Sigmoid colon (tissue), 4 donors: ENCODE measurements around the gene TOP1.

ENCODE experiments used
- CTCF ChIP-seq, 4 experiments: fragments of 450-650 bp in 3 of 4; fragments of 200-600 bp in 1 of 4; IDR thresholded peaks; one replicate each; pipeline ENCODE4 v1.5.1; 2016 to 2019; ENCODE audit warnings: antibody characterized with exemption in 4 of 4, mild to moderate bottlenecking in 3 of 4, moderate library complexity in 2 of 4
- EP300 ChIP-seq, 4 donors: sonication (generic); formaldehyde crosslinking; IDR thresholded peaks; one replicate each; pipeline ENCODE4 v1.6.1; 2017; ENCODE audit warnings: antibody characterized with exemption in 4 of 4

GRCh38 chr20:41027366-41027765 is 1.3 kb upstream of the TOP1 start:
- TF ChIP-seq CTCF (IDR thresholded peaks at IDR 0.05) = no peak
- TF ChIP-seq EP300 (IDR thresholded peaks at IDR 0.05) = no peak
